HG03558 (cell line): ENCODE results near the gene HSPA12B.

Source experiments
- ATAC-seq: cut with Tn5 transposase; IDR thresholded peaks from one replicate; pipeline ENCODE4 v1.9.1; 2021; ENCODE audit warnings: moderate number of reproducible peaks; ENCODE audit not compliant: unreplicated experiment; ENCODE audit errors: extremely low read depth

The HSPA12B gene

GRCh38 chr20:3744806-3745685, 12.6 kb downstream of the HSPA12B start:
- ATAC-seq, result no peak

DNA sequence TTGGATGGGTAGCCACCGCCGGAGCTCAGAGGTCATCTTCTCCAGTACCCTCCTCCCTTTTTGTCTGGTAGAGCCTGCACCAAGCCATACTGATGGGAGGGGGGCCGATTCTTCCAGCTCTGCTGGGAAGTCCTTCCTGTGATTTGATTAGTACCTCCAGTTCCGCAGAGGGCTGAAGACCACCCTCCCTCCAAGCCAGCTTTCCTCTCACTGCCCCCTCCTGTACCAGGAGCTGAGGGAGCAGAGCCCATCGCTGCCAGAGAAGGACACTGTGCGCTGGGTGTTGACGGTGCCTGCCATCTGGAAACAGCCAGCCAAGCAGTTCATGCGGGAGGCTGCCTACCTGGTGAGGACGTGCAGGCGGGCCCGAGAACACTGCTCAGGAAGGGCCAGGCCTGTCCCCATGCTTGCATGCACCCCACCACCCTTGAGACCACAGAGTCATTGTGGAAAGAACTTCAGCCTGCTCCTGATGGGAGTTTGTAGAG, 13.2 kb downstream of the HSPA12B start:
- no peak for ATAC-seq

- no peak for ATAC-seq
Observed at GRCh38 chr20:3747471-3747870, 15.0 kb downstream of the HSPA12B start.

GRCh38 chr20:3748073-3748472, 15.6 kb downstream of the HSPA12B start:
- ATAC-seq, result no peak

DNA sequence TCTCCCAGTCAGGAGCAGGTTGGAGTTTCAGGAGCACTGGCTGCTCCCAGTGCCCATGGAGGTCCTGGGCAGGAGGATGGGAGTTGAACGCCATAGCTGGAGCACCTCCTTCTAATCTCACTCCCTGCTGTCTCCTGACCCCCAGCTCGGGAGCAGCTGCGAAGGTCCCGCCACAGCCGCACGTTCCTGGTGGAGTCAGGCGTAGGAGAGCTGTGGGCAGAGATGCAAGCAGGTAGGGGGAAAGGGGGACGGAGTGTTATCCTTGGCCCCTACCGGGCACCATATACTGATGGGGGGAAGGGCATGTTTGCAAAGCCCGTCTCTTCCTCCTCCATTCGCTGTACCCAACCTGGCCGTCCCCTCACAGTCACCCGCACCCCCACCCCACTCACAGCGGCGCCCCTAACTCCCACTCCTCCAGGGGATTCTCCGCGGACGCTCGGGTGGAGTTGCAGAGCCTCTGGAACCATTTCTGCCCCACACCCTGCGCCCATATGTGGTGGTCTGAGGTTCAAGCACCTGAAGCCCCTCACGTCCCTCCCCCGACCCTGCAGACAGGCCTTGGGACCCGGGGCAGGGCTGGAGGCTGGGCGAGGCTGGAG, 16.7 kb downstream of the HSPA12B start:
- ATAC-seq, result no peak

DNA sequence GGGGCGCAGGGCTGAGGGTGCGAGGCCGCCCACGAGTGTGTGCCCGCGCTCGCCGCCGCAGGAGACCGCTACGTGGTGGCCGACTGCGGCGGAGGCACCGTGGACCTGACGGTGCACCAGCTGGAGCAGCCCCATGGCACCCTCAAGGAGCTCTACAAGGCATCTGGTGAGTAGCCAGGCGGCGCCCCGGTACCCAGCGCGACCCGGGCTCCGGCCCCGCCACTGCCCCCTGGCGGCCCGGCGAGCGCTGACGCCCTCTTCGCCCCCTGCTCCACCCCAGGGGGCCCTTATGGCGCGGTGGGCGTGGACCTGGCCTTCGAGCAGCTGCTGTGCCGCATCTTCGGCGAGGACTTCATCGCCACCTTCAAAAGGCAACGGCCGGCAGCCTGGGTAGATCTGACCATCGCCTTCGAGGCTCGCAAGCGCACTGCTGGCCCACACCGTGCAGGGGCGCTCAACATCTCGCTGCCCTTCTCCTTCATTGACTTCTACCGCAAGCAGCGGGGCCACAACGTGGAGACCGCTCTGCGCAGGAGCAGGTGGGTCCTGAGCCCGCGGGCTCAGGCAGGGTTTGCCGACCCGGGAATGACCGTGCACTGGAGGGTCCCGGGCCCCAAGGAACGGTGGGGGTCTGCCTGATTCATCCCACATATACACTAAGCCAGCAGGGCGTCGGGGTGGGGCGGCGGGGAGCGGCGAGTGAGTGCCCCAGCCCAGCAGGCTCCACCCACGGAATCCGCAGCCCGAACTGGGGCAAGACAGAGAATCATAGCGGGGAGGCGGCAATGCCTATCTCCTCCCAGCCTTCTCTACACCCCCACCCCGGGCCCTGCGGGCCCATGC, 17.4 kb downstream of the HSPA12B start:
- no peak for ATAC-seq

DNA sequence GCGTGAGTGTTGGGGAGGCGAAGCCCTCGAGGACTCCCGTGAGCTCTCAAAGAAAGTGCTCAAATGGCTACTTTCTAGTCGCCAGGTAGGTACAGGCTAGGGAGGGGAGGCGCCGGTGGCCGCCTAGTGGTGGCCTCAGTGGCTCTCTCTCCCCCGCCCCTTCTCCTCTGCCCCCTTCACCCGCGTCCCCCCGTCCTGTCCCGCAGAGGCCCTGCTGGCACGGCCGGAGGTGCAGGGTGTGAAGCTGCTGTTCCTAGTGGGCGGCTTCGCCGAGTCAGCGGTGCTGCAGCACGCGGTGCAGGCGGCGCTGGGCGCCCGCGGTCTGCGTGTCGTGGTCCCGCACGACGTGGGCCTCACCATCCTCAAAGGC, 18.8 kb downstream of the HSPA12B start:
- ATAC-seq, result no peak

DNA sequence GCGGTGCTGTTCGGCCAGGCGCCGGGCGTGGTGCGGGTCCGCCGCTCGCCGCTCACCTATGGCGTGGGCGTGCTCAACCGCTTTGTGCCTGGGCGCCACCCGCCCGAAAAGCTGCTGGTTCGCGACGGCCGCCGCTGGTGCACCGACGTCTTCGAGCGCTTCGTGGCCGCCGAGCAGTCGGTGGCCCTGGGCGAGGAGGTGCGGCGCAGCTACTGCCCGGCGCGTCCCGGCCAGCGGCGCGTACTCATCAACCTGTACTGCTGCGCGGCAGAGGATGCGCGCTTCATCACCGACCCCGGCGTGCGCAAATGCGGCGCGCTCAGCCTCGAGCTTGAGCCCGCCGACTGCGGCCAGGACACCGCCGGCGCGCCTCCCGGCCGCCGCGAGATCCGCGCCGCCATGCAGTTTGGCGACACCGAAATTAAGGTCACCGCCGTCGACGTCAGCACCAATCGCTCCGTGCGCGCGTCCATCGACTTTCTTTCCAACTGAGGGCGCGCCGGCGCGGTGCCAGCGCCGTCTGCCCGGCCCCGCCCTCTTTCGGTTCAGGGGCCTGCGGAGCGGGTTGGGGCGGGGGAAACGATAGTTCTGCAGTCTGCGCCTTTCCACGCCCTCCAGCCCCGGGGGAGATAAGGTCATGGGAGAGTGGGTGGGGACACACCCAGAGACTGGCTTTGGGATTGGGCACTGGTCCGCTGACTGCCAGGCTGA, 19.3 kb downstream of the HSPA12B start:
- ATAC-seq, result no peak

DNA sequence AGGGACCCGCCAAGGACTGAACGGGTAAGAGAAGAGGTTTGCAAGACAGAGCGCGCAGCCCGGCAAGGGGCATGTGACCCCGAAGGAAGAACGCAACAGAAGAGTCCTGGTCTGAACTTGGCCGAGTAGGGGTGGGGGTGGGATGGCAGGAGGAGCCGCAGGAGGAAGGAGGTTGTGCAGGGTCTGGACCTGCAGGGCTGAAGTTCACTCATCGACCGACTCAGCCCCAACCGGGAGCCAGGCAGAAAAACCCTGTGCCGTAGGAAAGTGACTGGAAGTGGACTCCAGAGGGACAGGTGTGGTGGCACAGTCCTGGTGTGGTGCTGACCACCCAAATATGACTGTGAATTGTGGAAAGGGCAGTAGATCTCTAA, 19.9 kb downstream of the HSPA12B start:
- ATAC-seq, result no peak

- no peak for ATAC-seq
Observed at GRCh38 chr20:3753098-3753497, 20.6 kb downstream of the HSPA12B start.

DNA sequence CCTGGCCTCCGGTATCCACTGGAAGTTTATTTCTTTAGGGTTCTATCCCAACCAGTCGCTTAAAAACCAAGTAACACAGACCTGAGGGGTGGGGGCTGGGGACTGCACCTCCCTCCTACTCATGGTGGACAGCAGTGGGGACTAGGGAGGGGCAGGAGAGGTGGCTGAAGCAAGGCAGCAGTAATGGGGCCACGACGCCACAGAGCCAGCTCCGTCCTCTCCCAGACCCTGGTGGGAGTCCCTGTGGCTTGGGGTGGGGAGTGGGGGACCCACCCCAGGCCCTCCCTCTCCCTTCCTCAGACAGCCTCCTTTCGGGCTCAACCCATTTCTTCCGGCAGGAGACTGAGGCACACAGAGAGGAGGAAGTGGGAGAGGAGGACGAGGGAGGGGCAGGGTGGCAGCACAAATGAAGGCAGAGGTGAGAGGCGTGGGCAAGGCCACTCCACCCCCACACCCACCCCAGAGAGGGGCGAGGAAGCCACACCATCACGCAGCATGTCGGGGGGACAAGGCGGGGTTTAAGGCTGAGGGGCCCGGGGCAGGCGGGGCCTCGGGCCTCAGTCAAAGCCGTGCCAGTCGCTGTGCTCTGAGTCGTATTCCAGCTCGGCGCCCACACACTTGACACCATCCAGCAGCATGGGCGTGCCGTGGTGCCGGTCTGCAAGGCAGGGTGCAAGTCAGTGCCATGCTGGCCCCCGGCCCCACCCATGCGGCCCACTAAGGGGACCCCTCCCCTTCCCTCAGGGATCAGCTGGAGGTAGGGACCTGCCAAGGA, 21.2 kb downstream of the HSPA12B start:
- no peak for ATAC-seq

DNA sequence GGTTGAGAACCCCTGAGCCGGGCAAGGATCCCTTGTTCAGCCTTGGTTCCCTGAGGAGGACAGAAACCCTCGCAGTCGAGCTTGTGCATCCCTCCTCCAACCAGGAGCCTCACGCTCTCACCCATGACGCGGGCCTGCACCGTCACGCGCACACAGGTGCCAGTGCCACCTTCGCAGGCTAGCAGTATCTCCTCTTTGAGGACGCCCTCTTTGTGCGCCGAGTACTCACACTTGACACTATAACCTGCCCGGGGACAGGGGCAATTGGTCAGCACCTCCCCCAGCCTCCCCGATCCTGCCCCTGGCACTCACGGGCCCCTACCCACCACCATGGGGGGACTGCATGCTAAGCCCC, 21.8 kb downstream of the HSPA12B start:
- ATAC-seq, result no peak

GRCh38 chr20:3755269-3755668, 22.8 kb downstream of the HSPA12B start:
- ATAC-seq, result no peak

DNA sequence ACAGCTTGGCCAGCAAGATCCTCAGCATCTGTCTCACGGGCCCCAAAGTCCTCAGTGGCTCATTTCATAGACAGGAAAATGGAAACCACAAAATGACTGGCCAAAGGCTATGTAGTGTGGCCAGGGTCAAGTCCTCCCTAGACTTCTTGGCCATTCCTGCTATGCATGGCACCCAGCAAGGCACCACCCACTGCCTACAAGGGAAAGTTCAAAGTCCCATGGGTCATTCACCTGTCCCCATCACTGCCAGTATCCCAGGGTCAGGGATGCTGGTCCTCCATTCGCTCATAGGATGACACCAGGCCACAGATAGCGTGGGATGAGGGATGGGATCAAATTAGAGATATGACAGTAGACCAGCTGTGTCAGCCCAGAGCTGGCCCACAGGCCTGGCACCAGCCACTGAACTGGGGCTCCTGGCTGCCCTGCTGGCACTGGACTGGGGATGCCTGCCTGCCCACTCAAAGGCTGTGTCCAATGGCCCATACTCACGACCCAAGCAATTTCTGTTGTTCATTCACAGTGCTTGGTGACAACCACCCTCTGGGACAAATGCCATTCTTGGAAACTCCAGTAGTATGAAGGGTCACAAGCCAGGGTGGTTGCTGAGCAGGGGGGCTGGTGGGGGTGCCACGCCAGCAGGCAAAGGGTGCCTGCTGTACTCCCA, 23.5 kb downstream of the HSPA12B start:
- no peak for ATAC-seq

GRCh38 chr20:3757268-3757667, 24.8 kb downstream of the HSPA12B start:
- no peak for ATAC-seq

DNA sequence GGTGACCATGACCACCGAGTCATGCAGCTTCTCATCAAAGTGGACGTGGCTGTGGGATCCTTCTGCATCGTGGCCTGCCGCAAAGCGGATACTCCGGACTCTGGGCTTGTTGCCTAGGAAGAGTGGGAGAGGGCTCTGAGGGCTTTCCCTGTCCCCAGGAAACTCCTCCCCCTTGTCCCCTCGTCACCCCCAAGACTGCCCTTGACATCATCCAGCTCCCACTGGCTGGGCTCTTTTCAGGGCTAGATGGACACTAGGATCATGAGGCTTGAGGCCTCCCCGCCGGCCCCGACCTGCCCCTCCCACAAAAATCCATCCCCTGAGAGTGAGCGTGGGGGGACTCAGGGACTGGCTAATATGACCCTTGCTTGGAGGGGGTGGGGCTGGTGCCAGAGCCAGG, 26.1 kb downstream of the HSPA12B start:
- ATAC-seq, result no peak

GRCh38 chr20:3759316-3759823, 26.9 kb downstream of the HSPA12B start:
- ATAC-seq, result no peak

- no peak for ATAC-seq
Observed at GRCh38 chr20:3759884-3760283, 27.4 kb downstream of the HSPA12B start.
